K562 (cell line): ENCODE measurements around the gene IQGAP3. TPM values are rescaled to one million over a fixed set of nuclear protein-coding genes. Genes with fewer than 3 reads are reported as not detected.

Experiments
- ATAC-seq: fragments of 200-7000 bp; cut with Tn5 transposase; 3 replicates; pipeline ENCODE4 v1.9.1; 2020; ENCODE audit warnings: moderate library complexity
- BruUV-seq: library from RNA; stranded (reverse); fragments of 400-500 nt; replicated peaks from 2 replicates; lab custom pipeline; 2021; lab: Mats Ljungman, UMichigan
- CTCF ChIA-PET: fragments of 300-600 bp; formaldehyde crosslinking; extraction: SDS; loops from one replicate; lab custom pipeline; 2021; ENCODE audit warnings: low intra/inter-chr PET ratio; lab: Yijun Ruan, JAX
- POLR2A ChIA-PET: fragments of 300-600, 350-650 bp; sonication (Branson Sonifier 250); formaldehyde crosslinking; extraction: SDS; loops from one replicate; lab custom pipeline; 2021; ENCODE audit warnings: antibody characterized with exemption, inconsistent platforms; lab: Yijun Ruan, JAX
- DNase-seq, 4 experiments: peaks; one replicate each; pipeline versions ENCODE4 v3.0.0 to v3.0.0-alpha.2; 2011 to 2018; ENCODE audit warnings: low spot score in 3 of 4, mixed read lengths in 3 of 4; ENCODE audit errors: extremely low read depth in 1 of 4
- FAIRE-seq: peaks from 2 replicates; lab custom pipeline; 2011; peaks lifted over from hg19 to GRCh38; lab: Jason Lieb, UNC
- H2AFZ ChIP-seq: 2 replicates; pipeline ENCODE4 v1.6.0; 2011; ENCODE audit warnings: low read depth, low read length, control low read depth, inconsistent platforms
- H3K27ac ChIP-seq: fragments of 200-600 bp; 3 replicates; pipeline ENCODE4 v1.8.0; 2011; ENCODE audit warnings: low read depth, mild to moderate bottlenecking, control low read depth, inconsistent platforms, low read length, moderate library complexity, mixed read lengths; ENCODE audit errors: extremely low read depth
- H3K27me3 ChIP-seq, 2 experiments: fragments of 300-600 bp in 1 of 2; 2 replicates in 1 of 2; 3 replicates in 1 of 2; pipeline versions ENCODE4 v1.6.0 to v1.8.0; 2011; ENCODE audit warnings: inconsistent platforms in 2 of 2, low read length in 2 of 2, mild to moderate bottlenecking in 1 of 2, mixed read lengths in 1 of 2, moderate library complexity in 1 of 2; ENCODE audit not compliant: control insufficient read depth in 2 of 2, insufficient read depth in 2 of 2
- H3K36me3 ChIP-seq: fragments of 300-600 bp; 3 replicates; pipeline ENCODE4 v1.8.0; 2011; ENCODE audit warnings: mild to moderate bottlenecking, low read length, inconsistent platforms; ENCODE audit not compliant: control insufficient read depth, insufficient read depth
- H3K4me1 ChIP-seq, 2 experiments: fragments of 200-600 bp in 1 of 2; replicated peaks in 1 of 2; 2 replicates in 1 of 2; 3 replicates in 1 of 2; pipeline versions ENCODE4 v1.5.1 to v1.8.0; 2011; ENCODE audit warnings: inconsistent platforms in 2 of 2, low read length in 2 of 2, mild to moderate bottlenecking in 1 of 2, mixed read lengths in 1 of 2, moderate library complexity in 1 of 2; ENCODE audit not compliant: control insufficient read depth in 2 of 2, insufficient read depth in 2 of 2
- H3K4me2 ChIP-seq: 2 replicates; pipeline ENCODE4 v1.6.1; 2011; ENCODE audit warnings: low read length, control low read depth, inconsistent platforms, mixed read lengths; ENCODE audit not compliant: insufficient read depth
- H3K4me3 ChIP-seq: fragments of 200-600 bp; sonication (generic), shearing (Covaris generic); 2 replicates; pipeline ENCODE4 v1.5.1; 2016; ENCODE audit warnings: control low read depth, inconsistent platforms
- H3K79me2 ChIP-seq: fragments of 200-600 bp; 3 replicates; pipeline ENCODE4 v1.8.0; 2011; ENCODE audit warnings: low read length, inconsistent platforms; ENCODE audit not compliant: control insufficient read depth, insufficient read depth
- H3K9ac ChIP-seq, 2 experiments: 2 replicates each; pipeline versions ENCODE4 v1.6.0 to v1.6.1; 2011; ENCODE audit warnings: low read depth in 2 of 2, low read length in 2 of 2, control low read depth in 1 of 2, inconsistent platforms in 1 of 2, mild to moderate bottlenecking in 1 of 2, mixed read lengths in 1 of 2; ENCODE audit not compliant: insufficient read depth in 1 of 2
- H3K9me1 ChIP-seq: one replicate; pipeline ENCODE4 v1.6.0; 2011; ENCODE audit warnings: inconsistent platforms, mild to moderate bottlenecking, low read length, moderate library complexity; ENCODE audit not compliant: control insufficient read depth, insufficient read depth
- H3K9me3 ChIP-seq: replicated peaks from 2 replicates; pipeline ENCODE4 v1.5.1; 2011; ENCODE audit warnings: low read depth, low read length, inconsistent platforms; ENCODE audit not compliant: control insufficient read depth, insufficient read depth
- H4K20me1 ChIP-seq: replicated peaks from 2 replicates; pipeline ENCODE4 v1.6.1; 2011; ENCODE audit warnings: low read length, inconsistent platforms, mixed read lengths; ENCODE audit not compliant: control insufficient read depth, insufficient read depth
- GATAD2A ChIP-seq: fragments of 450-650 bp; IDR thresholded peaks from 2 replicates; pipeline ENCODE4 v1.6.1; 2017
- HDAC3 ChIP-seq: fragments of 450-650 bp; IDR thresholded peaks from 2 replicates; pipeline ENCODE4 v1.6.1; 2018; ENCODE audit warnings: borderline replicate concordance, mild to moderate bottlenecking, moderate library complexity; ENCODE audit not compliant: partially characterized antibody
- HNRNPUL1 ChIP-seq: fragments of 200-400 bp; formaldehyde crosslinking; IDR thresholded peaks from 2 replicates; pipeline ENCODE4 v1.6.1; 2017; ENCODE audit warnings: low read length
- IRF1 ChIP-seq: sonication (generic); formaldehyde crosslinking; IDR thresholded peaks from 2 replicates; pipeline ENCODE4 v1.8.0; 2022; ENCODE audit warnings: missing genetic modification reagents, mild to moderate bottlenecking, borderline replicate concordance
- ZNF24 ChIP-seq: fragments of 450-650 bp; IDR thresholded peaks from 2 replicates; pipeline ENCODE4 v1.6.1; 2016
- ZNF282 ChIP-seq: sonication (generic); formaldehyde crosslinking; IDR thresholded peaks from 2 replicates; pipeline ENCODE4 v1.8.1; 2023; ENCODE audit warnings: missing genetic modification reagents
- ZNF347 ChIP-seq: fragments of 450-650 bp; formaldehyde crosslinking; IDR thresholded peaks from 2 replicates; pipeline ENCODE4 v1.4.0; 2020; ENCODE audit warnings: low read depth, mild to moderate bottlenecking, moderate library complexity
- ZNF512 ChIP-seq: IDR thresholded peaks from 2 replicates; pipeline ENCODE4 v1.6.1; 2016; ENCODE audit warnings: missing genetic modification characterization, missing compliant biosample characterization
- WGBS: fragments of 100-300 bp; shearing (Covaris generic); methylation state at CpG from one replicate; pipeline ENCODE4 v1.1.6; 2016; ENCODE audit warnings: low coverage, mixed read lengths; ENCODE audit not compliant: insufficient coverage; ENCODE audit errors: missing lambda C conversion rate; 5-methylcytosine and 5-hydroxymethylcytosine counted together
- in situ Hi-C: fragments of 300-500 bp; cut with MboI; formaldehyde crosslinking; loops from 4 replicates; pipeline ENCODE4 v1.15.0; 2018; ENCODE audit warnings: inconsistent platforms, mixed read lengths
- intact Hi-C: fragments of 100-400 bp; cut with micrococcal nuclease; formaldehyde crosslinking; loops from 2 replicates; pipeline ENCODE4 v1.14.2; 2022
- polyA plus RNA-seq, 8 experiments: library from polyadenylated mRNA; depleted of rRNA in 4 of 8; stranded (reverse) in 5 of 8; unstranded in 3 of 8; fragments of >200 nt; fragmentation: Nextera tagmentation in 2 of 8; fragmentation: Illumina TruSeq in 1 of 8; extraction: Ambion mirVana in 2 of 8; extraction: Trizol in 1 of 8; gene quantifications; 2 replicates each; pipeline versions ENCODE4 v1.2.1 to v1.2.3, GENCODE V29; 2011 to 2014; ENCODE audit warnings: inconsistent platforms in 1 of 8, missing spikeins in 1 of 8
- total RNA-seq, 7 experiments: library from RNA; depleted of rRNA in 6 of 7; stranded (reverse); fragments of >200 nt in 6 of 7; fragmentation: Illumina TruSeq in 2 of 7; extraction: Trizol in 2 of 7; gene quantifications; 2 replicates each; pipeline versions ENCODE4 v1.2.1 to v1.2.3, GENCODE V29; 2011 to 2021; ENCODE audit warnings: low replicate concordance in 1 of 7

IQGAP3 gene
- total and polyA plus RNA-seq, 9 of the 15 experiments (the other 6 are each of a cell fraction or from before 2014, with no cell fraction given), result 1.4 to 16.6 (median 11.9) TPM

- Histone ChIP-seq H3K36me3 (no peaks in the 10 kb centered on the region), H3K4me3 (no peak overlapping the region), H3K9ac (peak overlapping the region in 1 of 2 experiments; percentile 53; a peak in 2 of 4 replicates), H4K20me1 (no peaks in the 10 kb centered on the region), H2AFZ (no peak overlapping the region), H3K4me2 (no peak overlapping the region), H3K9me3 (no peaks in the 10 kb centered on the region), H3K79me2 (peaks cover 2% of the 10 kb centered on the region; the same call in 2 of the 3 replicates), H3K4me1 (peaks cover 7 to 10% of the 10 kb centered on the region in 2 experiments; a peak in 4 of 5 replicates), H3K27ac (no peak overlapping the region), H3K9me1 (no peaks in the 10 kb centered on the region), H3K27me3 (no peaks in the 10 kb centered on the region)
- WGBS, result 35% methylated on average over 4 of the region's 4 CpGs
- no peak for DNase-seq
- ATAC-seq, result no peak
- FAIRE-seq, result no peak
- POLR2A ChIA-PET, result interaction anchor here (1.2 kb wide), 1 partner anchor 9 kb away, joined by 4 read pairs; no protein-coding TSS in a partner anchor
- TF ChIP-seq HNRNPUL1 (no peak), ZNF347 (no peak), ZNF282 (CRISPR knock-in tag) (no peak), ZNF512 (no peak), IRF1 (CRISPR knock-in tag) (no peak), GATAD2A (no peak), HDAC3 (no peak), ZNF24 (no peak)
- BruUV-seq, result no TSS peak
- CTCF ChIA-PET, result interaction anchor here (4.6 kb wide), 1 partner anchor 22 kb away, joined by 77 read pairs; no protein-coding TSS in a partner anchor
- intact Hi-C loops, result no loop called here
- in situ Hi-C loops, result no loop called here
Observed at GRCh38 chr1:156586323-156586722, 14.0 kb upstream of the IQGAP3 start.
